ENCODE measurements around the gene TEX51. TPM values are rescaled to one million over a fixed set of nuclear protein-coding genes. Genes with fewer than 3 reads are reported as not detected.

Gene TEX51
- total and polyA plus RNA-seq, 2 of the 4 experiments (the other 2 are of a cell fraction), result not detected

- intact Hi-C loops (cut with micrococcal nuclease), result no loop called here
Observed at GRCh38 chr2:126905991-126906390, 7.3 kb downstream of the TEX51 start.

More at GRCh38 chr2:126905991-126906390, 7.3 kb downstream of the TEX51 start:
- Histone ChIP-seq H3K23ac (ENCODE audit: low read depth, low read length) (no peak overlapping the region), H2AK9ac (replicated peaks; ENCODE audit: low read depth, low read length, poor library complexity) (no peak overlapping the region), H2BK15ac (ENCODE audit: low read depth, low read length) (no peak overlapping the region), H2BK5ac (ENCODE audit: low read depth, low read length, poor library complexity, severe bottlenecking) (no peak overlapping the region), H4K5ac (ENCODE audit: low read depth, low read length) (no peak overlapping the region), H3K14ac (replicated peaks; ENCODE audit: low read depth, low read length) (no peak overlapping the region), H3K9ac (ENCODE audit: low read depth, low read length) (no peak overlapping the region), H3K4me3 (ENCODE audit: insufficient read depth, low read depth, low read length) (no peak overlapping the region), H2AK5ac (ENCODE audit: low read depth, low read length) (no peak overlapping the region), H3K4ac (ENCODE audit: low read depth, low read length) (no peak overlapping the region), H4K91ac (ENCODE audit: insufficient read depth, low read depth, low read length) (no peak overlapping the region), H3K27ac (ENCODE audit: insufficient read depth, low read length) (no peak overlapping the region), H2BK20ac (ENCODE audit: low read depth, low read length) (no peak overlapping the region), H4K8ac (ENCODE audit: low read depth in 2 of 2, low read length in 2 of 2) (no peak overlapping the region), H3K27me3 (ENCODE audit: control insufficient read depth, insufficient read depth, low read length) (peaks cover 11% of the 10 kb centered on the region; the same call in 1 of the 2 replicates), H3K56ac (ENCODE audit: extremely low read depth, insufficient read depth, low read length) (no peak overlapping the region), H2BK120ac (ENCODE audit: low read depth, low read length) (no peak overlapping the region), H3K36me3 (ENCODE audit: control insufficient read depth, insufficient read depth, low read length) (no peaks in the 10 kb centered on the region), H3K79me1 (ENCODE audit: low read depth in 1 of 2, low read length in 2 of 2) (no peaks in the 10 kb centered on the region), H3K4me1 (ENCODE audit: control insufficient read depth, insufficient read depth, low read length) (no peaks in the 10 kb centered on the region), H3K9me1 (ENCODE audit: insufficient read depth, low read length) (no peaks in the 10 kb centered on the region), H3K9me3 (ENCODE audit: control insufficient read depth, insufficient read depth, low read length) (no peaks in the 10 kb centered on the region), H2AFZ (replicated peaks; ENCODE audit: low read length, poor library complexity) (no peak overlapping the region), H3K18ac (ENCODE audit: low read depth, low read length) (no peak overlapping the region), H3K4me2 (ENCODE audit: low read depth, low read length) (no peak overlapping the region), H4K20me1 (ENCODE audit: insufficient read depth, low read length) (no peaks in the 10 kb centered on the region)
- CTCF ChIA-PET, result no interaction called here
- POLR2A ChIA-PET (ENCODE audit: unreplicated experiment), result no interaction called here
- no CpG with 5 or more reads among the region's 5 CpGs for whole genome bisulfite sequencing, 2 experiments (ENCODE audit: extremely low coverage in 2 of 2, insufficient read length in 1 of 2)
- no TSS peak for BruUV-seq (replicated peaks)
- ATAC-seq (ENCODE audit: low read depth) (no peak), DNase-seq (no peak)
- dilution Hi-C loops (cut with HindIII; ENCODE audit: low sequenced_read_pairs, unreplicated experiment), result no loop called here
- TF ChIP-seq SMC3 (IDR thresholded peaks at IDR 0.05; ENCODE audit: low read depth, low read length) (no peak), RFX5 (IDR thresholded peaks at IDR 0.05; ENCODE audit: low read depth, low read length) (no peak), RCOR1 (IDR thresholded peaks at IDR 0.05; ENCODE audit: insufficient replicate concordance, low read length) (no peak)
- in situ Hi-C loops (cut with MboI; ENCODE audit: low sequenced_read_pairs), result no loop called here

Data from IMR-90 (cell line).